HG02840 (cell line): ENCODE measurements around the gene ST6GALNAC3.
"Not testable (repeated sequence)": the region's sequence is repeated elsewhere in the genome, so short reads cannot be mapped to it uniquely, and the experiment has no call there.

Experiments used
- ATAC-seq: cut with Tn5 transposase; IDR thresholded peaks from one replicate; pipeline ENCODE4 v1.9.1; 2021; ENCODE audit warnings: mild to moderate bottlenecking, moderate library complexity, moderate number of reproducible peaks; ENCODE audit not compliant: unreplicated experiment, low FRiP score

Gene ST6GALNAC3

DNA sequence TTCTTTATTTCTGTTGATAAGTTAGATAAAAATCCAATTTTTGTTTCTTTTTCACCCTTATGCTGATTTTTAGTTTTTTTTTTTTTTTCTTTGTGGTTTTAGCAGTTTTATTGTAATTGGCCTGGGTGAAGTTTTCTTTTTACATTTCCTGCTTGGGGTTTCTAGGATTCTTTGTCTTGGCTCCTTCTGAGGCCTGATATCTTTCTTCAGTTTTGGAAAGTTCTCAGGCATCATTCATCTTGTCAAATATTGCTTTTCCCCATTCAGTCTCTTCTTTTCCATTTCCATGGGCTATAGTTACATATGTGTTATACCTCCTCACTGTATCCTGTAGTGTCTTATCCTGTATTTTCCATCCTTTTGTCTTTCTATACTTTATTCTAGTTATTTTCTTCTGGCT is 28.5 kb downstream of the ST6GALNAC3 start:
- no peak for ATAC-seq

DNA sequence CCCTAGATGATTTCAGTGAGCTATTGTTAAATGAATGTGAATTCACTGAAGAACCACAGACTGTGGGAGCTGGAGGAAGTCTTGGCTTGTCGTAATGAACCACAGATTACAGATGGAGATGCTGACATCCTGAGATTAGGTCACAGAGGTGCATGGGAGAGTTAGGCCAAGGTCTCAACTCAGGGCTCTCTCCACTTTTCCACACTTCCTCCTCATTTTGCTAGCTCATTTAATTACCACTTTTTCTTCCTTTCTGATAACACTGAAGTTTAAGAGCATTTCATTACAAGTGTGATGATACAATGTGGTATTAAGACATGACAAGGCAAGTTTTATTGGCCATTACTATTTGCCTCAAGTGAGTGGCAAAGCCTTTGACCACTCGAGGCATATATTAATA is 30.8 kb downstream of the ST6GALNAC3 start:
- no peak for ATAC-seq

DNA sequence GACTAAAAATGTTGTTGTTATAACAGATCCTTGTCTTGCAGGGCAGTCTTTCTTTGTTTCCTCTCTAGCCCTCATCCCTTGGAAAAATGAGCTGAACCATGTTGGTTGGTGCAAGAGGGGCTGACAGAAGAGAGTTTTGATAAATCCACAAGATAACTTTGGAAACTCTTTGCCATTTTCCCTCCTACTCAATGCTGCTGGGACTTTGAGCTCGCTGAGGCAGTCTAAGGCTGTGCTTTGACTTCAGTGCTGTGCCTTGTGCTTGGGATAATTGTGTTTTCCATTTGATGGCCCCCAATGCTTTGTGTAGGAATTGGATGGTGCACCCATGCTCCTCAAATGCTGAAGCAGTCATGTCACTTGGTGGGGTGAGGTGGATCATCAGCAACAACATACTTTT is 31.7 kb downstream of the ST6GALNAC3 start:
- ATAC-seq: no peak

DNA sequence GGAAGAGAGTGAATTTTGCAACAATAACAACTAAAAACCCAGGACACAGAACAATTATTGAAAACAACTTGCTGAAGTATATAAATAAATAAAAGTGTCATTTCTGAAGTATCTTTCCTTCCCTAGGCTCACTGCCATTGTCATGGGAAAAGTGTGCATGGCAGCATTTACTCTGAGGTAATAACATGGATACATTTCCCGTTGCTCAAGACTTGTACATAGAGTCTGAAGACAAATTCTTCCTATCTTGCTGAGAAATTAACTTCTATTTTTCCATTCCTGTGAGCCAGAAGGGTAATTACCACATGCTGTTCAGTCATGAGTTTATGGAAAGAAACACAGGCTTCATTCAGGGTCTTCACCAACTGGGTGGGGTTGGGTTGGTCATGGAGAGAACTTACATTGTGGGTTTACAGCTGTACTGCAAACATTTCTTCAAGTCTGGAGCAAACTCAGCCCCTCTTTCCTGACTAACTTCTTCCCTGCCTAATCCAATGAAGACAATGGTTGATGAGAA is 32.2 kb downstream of the ST6GALNAC3 start:
- no peak for ATAC-seq

DNA sequence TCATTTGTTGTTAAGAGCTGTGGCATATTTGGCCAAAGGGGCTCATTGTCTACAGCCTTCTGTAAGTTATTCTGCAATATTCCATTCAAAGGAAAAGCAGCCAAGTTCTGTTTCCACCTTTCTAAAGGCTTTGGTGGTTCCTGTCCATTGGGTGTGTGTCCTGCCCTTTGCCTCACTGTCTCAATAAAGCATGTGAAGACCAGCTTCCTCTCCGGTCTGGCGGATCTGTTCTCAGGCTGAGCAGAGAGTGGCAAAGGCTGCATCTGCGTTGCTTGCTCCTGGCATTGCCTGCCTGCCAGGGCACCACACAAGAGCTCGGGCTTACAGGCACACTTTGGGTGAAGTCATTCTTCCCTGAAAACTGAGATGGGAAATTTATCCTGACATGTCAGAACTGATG is 34.9 kb downstream of the ST6GALNAC3 start:
- no peak for ATAC-seq

- ATAC-seq: no peak
Measured at GRCh38 chr1:76109901-76110560, 35.5 kb downstream of the ST6GALNAC3 start.

DNA sequence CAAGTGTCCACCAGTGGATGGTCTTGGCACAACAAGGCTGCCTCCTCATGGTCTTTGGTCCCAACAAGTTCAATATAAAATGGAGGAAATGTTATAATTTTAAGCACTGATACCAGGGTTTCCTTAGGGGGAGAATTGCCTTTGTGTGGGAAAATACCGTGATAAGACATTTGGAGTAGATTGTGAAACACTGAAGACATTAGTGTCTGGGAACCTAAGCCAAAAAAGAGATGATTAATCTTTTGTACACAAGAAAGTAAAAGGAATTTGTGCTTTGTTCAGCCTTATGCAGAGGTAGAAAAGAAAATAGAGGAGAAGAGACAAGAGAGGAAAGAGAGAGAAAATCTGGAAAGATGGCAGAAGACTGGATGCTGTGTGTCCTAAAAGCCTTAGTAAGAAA is 36.1 kb downstream of the ST6GALNAC3 start:
- no peak for ATAC-seq

- not testable (repeated sequence) for ATAC-seq
Measured at GRCh38 chr1:76112321-76112720, 37.8 kb downstream of the ST6GALNAC3 start.

DNA sequence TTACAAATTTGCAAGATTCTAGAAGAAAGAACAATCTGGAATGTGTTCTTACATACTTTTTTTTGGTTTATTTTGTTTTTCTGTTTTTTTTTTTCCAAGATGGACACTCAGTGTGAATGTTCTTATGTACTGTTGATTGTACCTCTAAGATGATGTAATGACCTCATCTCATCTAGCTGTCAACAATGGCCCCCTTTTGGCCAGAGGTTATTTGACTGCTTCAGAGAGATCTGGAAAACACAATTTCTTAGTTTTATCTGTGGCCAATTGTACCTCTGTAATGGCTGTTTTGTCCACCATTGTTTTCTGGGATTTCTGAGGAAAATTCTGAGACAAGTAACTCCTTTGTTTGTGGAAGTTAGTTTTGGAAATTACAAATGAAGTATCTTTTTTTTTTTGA is 38.9 kb downstream of the ST6GALNAC3 start:
- ATAC-seq: no peak

- ATAC-seq: no peak
Measured at GRCh38 chr1:76115171-76115570, 40.6 kb downstream of the ST6GALNAC3 start.

DNA sequence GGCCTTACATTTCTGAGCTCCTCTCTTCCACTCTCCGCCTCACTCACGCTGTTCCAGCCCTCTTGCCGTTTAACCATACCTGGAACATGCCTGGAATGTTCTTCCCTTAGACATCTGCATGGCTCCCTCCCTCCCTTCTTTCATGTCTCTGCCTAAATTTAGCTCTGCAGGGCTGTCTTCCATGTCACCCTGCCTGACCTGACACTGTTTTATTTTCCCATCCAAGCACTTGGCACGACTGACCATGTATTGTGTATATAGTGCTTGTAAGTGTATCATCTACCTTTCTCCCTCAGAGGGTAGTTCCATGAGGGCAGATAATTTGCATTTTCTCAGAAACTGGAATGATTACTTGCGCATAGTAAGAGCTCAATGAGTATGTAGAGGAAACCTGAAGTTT is 47.3 kb downstream of the ST6GALNAC3 start:
- ATAC-seq: no peak

DNA sequence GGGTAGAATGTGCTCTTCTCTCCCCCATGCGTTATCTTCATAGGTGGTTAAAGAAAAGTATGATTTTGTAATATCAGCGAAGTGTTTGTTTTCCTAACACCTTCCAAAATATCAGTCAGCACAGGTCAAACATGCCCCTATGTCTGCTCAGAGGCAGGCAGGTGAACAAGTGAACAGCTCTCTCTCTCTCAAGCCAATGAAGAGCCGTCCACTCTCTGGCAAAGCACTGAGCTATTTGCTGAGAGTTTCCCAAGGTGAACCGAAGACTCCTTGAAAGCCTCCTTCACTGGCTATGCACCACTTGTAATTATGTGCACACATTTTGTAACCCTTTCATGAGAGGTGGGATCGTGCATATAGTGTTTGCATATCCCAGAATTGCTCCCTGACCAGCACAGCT is 47.7 kb downstream of the ST6GALNAC3 start:
- no peak for ATAC-seq

DNA sequence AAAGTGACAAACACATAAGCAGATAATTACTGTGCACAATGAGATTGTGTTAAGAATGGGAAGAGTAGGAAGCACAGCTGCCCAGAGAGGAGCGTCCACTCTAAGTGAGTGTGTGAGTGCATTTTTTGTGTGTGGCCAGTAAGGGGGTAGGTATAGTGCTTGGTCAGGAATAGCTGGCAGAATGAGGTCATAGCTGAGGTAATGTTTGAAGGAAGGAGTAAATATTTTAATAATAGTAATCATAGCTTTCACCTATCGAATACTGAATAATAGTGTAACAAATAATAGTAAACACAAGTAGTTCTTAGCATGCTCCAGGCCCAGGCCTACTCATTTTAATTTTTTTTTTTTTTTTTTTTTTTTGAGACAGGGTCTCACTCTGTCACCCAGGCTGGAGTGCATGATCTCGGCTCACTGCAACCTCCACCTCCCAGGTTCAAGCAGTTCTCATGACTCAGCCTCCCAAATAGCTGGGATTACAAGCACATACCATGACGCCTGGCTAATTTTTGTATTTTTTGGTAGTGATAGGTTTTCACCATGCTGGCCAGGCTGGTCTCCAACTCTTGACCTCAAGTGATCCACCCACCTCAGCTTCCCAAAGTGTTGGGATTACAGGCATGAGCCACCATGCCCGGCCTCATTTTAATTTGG is 49.0 kb downstream of the ST6GALNAC3 start:
- not testable (repeated sequence) for ATAC-seq

- ATAC-seq: no peak
Measured at GRCh38 chr1:76124196-76124595, 49.6 kb downstream of the ST6GALNAC3 start.

- no peak for ATAC-seq
Measured at GRCh38 chr1:76125473-76126219, 51.1 kb downstream of the ST6GALNAC3 start.

DNA sequence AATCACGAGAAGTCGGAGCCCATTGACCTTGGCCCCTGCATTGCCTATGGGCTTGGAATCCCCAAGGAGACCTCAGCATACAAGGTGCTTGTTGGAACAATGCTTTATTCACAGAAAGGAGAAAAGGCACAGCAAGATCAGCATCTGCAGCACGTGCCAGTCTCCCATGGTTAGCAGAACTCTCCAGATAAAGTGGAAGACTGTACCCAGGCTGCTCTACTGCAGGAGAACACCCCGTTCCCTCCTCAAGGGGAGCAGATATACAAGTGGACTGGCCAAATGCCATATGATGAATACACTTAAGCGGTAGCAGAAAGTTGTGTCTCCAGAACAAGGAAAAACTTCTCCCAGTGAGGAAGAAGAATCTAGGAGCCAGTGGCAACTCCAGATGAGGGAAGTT is 53.5 kb downstream of the ST6GALNAC3 start:
- no peak for ATAC-seq

GRCh38 chr1:76129731-76130130 is 55.2 kb downstream of the ST6GALNAC3 start:
- no peak for ATAC-seq

DNA sequence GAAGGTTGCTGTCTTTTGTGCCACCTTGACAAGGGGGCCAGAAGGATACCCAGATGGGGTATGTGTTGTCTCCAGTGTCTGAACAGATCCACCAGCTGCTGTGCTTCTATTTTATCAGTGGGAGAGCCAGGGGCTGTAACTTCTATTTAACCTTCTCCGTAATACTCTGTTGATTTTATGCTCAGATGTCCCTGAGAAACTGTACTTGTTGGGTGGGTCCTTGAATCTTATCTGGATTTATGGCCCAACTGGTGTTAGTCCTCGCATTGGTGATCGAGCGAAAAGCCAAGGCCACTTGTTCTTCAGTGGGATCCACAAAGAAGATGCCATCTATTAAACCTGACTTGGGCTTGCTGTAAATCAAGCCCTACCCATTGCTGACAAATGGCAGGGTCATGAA is 56.4 kb downstream of the ST6GALNAC3 start:
- ATAC-seq: no peak

- ATAC-seq: no peak
Measured at GRCh38 chr1:76133977-76134376, 59.4 kb downstream of the ST6GALNAC3 start.

GRCh38 chr1:76135835-76136234 is 61.3 kb downstream of the ST6GALNAC3 start:
- ATAC-seq: no peak

DNA sequence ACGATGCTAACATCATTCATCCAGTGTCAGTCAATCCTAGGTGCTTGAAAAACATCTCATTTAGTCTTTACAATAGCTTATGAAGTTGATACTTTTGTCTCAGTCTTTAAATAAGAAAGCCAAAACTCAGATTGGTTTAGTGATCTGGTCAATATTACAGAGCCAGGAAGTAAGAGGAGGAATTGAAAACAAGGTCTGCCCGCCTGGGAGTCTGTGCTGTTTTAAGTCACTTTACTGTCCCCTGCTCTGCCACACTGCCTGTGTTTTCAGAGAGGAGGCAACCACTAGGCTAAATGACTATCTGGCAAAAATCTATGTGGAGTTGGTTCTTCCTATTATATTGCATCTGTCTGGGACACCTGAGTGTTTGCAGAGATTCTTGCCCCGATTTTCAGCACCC is 62.3 kb downstream of the ST6GALNAC3 start:
- ATAC-seq: no peak
